ENCODE results near the gene ANKRD63.

- no peak for TF ChIP-seq POLR2A (IDR thresholded peaks at IDR 0.05)
- TF ChIP-seq CTCF (IDR thresholded peaks at IDR 0.05), result no peak
Measured at GRCh38 chr15:40331637-40332036, 48.8 kb upstream of the ANKRD63 start.

All from lower leg skin (tissue), 3 donors.